ENCODE data around the gene DGKI.
A peak's percentile ranks its signal among the peaks of the same experiment; 100 is the strongest.

Gene DGKI

DNA sequence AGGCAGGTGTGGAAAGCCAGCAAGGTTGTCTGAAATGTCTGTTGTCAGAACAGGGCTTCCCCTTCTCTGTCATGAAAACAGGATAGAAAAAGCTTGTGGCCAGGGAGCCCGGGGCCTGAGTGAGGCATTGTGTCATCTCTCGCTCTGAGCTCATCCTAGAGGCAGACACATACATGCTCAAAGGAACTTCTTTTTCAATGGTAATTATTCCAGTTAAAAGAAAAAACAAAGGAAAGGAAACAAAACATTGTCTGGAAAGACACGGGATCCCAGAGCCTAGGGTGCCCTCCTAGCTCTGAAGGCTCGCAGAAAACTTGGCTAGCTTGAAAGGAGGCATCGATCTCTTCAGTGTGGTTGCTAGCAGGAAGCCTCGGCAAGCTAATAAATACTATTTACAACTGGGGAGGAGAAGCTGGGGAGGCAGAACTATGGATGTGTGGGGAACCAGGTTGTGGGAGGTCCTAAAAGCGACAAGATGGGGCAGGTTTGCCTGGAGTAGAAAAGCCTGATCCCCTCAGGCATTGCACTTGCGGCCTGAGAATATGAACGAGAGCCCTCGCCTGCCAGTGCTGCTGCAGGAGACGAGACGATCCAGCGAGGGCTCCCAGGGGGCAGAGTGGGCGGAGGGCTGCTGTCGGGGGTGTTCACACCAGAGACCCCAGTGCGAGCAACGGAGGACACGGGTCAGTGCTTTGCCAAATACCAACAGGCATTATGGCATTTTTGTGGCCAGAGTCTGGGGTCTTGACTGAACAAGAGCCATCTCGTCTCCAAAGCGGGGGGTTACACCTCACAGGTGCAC is 32.8 kb upstream of the DGKI start:
- no peak overlapping the region for H3K27ac ChIP-seq (ENCODE audit: insufficient read depth in 1 of 2, low read depth in 1 of 2, low read length in 2 of 2, poor library complexity in 1 of 2, severe bottlenecking in 2 of 2)
- no peaks in the 10 kb centered on the region for H3K4me1 ChIP-seq (ENCODE audit: control extremely low read depth in 1 of 4, control insufficient read depth in 4 of 4, insufficient read depth in 4 of 4, low read length in 3 of 4)
- ChIA-PET CTCF (interaction anchor here (0.6 to 1.0 kb wide), 3 partner anchors 29 to 764 kb away, joined by 3 read pairs; no protein-coding TSS in a partner anchor), POLR2A (no interaction called here)
- no peak overlapping the region for H3K4me3 ChIP-seq (ENCODE audit: control insufficient read depth in 1 of 7, extremely low read depth in 1 of 7, insufficient read depth in 4 of 7, low read depth in 2 of 7, low read length in 6 of 7)
- H3K36me3 ChIP-seq (ENCODE audit: control insufficient read depth in 4 of 4, insufficient read depth in 4 of 4, low read length in 3 of 4): peaks cover 30 to 90% (median 65%) of the 10 kb centered on the region in 4 experiments
- H3K9me3 ChIP-seq (ENCODE audit: control extremely low read depth in 1 of 5, control insufficient read depth in 4 of 5, insufficient read depth in 2 of 5, low read depth in 1 of 5, low read length in 4 of 5): peaks cover 0 to 14% (median 3%) of the 10 kb centered on the region in 5 experiments
- no peaks in the 10 kb centered on the region for H3K27me3 ChIP-seq (replicated peaks in 2 of 5; ENCODE audit: control insufficient read depth in 4 of 5, insufficient read depth in 5 of 5, low read length in 4 of 5)
- no peak for DNase-seq
- WGBS (ENCODE audit: insufficient coverage): 96% methylated on average over 15 of the region's 20 CpGs

DNA sequence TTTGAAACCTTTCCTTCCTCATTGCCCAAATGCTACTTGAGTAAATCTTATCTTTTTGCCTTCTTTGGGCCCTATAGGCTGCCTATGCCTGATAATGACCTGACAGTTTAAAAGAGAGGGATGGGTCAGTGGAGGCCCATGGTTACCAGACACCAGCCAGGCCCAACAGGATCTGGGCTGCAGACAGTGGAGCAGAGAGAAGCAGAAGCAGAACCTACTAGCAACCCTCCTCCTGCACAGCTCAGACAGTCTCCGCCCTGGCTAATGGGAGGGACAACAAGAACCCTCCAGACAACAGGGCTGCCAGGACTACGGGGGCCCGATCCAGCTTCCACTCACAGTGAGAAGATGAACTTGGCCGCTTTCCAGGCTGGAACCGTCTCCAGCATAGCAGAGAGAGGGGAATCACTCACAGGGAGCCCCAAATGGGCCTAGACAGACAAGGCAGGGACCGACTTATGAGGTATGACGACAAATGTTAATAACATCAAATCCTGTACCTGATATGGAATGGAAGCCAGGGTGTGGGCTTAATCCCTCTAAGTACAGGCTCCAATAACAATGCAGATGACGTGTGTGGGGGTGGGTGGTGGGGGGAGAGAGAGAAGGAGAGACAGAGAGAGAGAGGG is 31.7 kb upstream of the DGKI start:
- Histone ChIP-seq H3K9me3 (ENCODE audit: control extremely low read depth in 1 of 5, control insufficient read depth in 4 of 5, insufficient read depth in 2 of 5, low read depth in 1 of 5, low read length in 4 of 5) (peaks cover 0 to 14% (median 3%) of the 10 kb centered on the region in 5 experiments), H3K4me1 (ENCODE audit: control extremely low read depth in 1 of 4, control insufficient read depth in 4 of 4, insufficient read depth in 4 of 4, low read length in 3 of 4) (no peaks in the 10 kb centered on the region), H3K27ac (ENCODE audit: insufficient read depth in 1 of 2, low read depth in 1 of 2, low read length in 2 of 2, poor library complexity in 1 of 2, severe bottlenecking in 2 of 2) (no peak overlapping the region), H3K27me3 (replicated peaks in 2 of 5; ENCODE audit: control insufficient read depth in 4 of 5, insufficient read depth in 5 of 5, low read length in 4 of 5) (no peaks in the 10 kb centered on the region), H3K4me3 (ENCODE audit: control insufficient read depth in 1 of 7, extremely low read depth in 1 of 7, insufficient read depth in 4 of 7, low read depth in 2 of 7, low read length in 6 of 7) (no peak overlapping the region), H3K36me3 (ENCODE audit: control insufficient read depth in 4 of 4, insufficient read depth in 4 of 4, low read length in 3 of 4) (peaks cover 27 to 90% (median 69%) of the 10 kb centered on the region in 4 experiments)
- ChIA-PET CTCF (interaction anchor here (0.6 to 1.0 kb wide), 3 partner anchors 13 to 225 kb away, joined by 3 read pairs; no protein-coding TSS in a partner anchor), POLR2A (no interaction called here)
- over 99% methylated on average over 7 of the region's 8 CpGs for WGBS (ENCODE audit: insufficient coverage)
- DNase-seq: peak in 2 of 3 donors; percentile 25 to 63

DNA sequence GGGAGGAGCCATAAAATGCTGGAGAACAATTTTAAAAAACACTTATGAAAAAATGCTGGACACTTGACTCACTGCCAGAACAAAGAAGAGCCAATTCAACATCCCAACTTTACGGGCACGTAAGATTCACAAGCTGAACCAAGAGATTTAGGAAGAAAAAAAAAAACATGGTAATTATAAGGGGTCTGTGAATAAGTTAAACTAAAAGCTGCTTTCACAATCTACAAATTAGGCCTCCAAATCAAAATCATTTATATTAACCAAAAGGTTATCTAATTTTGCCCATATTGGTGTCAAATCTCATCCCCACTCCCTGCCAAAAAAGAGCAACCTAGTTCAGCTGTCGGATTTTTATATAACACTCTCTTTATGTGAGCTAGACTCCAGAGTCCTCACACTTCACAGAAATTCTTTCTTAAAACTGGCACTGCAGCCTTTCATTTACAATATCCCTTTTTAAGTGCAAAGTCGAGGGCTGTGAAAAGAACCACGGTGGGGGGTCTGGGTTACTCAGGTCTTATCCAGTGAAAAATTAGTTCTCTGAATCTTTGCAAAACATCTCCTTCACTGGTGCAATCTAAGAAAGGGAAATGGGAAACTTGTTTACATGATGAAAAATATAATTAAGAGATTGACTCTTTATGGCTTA is 30.4 kb upstream of the DGKI start:
- 90% methylated on average over 2 of the region's 5 CpGs for WGBS (ENCODE audit: insufficient coverage)
- H3K9me3 ChIP-seq (ENCODE audit: control extremely low read depth in 1 of 5, control insufficient read depth in 4 of 5, insufficient read depth in 2 of 5, low read depth in 1 of 5, low read length in 4 of 5): peaks cover 0 to 8% (median 3%) of the 10 kb centered on the region in 5 experiments
- H3K4me3 ChIP-seq (ENCODE audit: control insufficient read depth in 1 of 7, extremely low read depth in 1 of 7, insufficient read depth in 4 of 7, low read depth in 2 of 7, low read length in 6 of 7): no peak overlapping the region
- ChIA-PET POLR2A (no interaction called here), CTCF (interaction anchor here (0.6 to 1.0 kb wide), 3 partner anchors 12 to 224 kb away, joined by 3 read pairs; no protein-coding TSS in a partner anchor)
- no peaks in the 10 kb centered on the region for H3K4me1 ChIP-seq (ENCODE audit: control extremely low read depth in 1 of 4, control insufficient read depth in 4 of 4, insufficient read depth in 4 of 4, low read length in 3 of 4)
- peaks cover 20 to 85% (median 58%) of the 10 kb centered on the region in 4 experiments for H3K36me3 ChIP-seq (ENCODE audit: control insufficient read depth in 4 of 4, insufficient read depth in 4 of 4, low read length in 3 of 4)
- no peak for DNase-seq
- H3K27me3 ChIP-seq (replicated peaks in 2 of 5; ENCODE audit: control insufficient read depth in 4 of 5, insufficient read depth in 5 of 5, low read length in 4 of 5): no peaks in the 10 kb centered on the region
- no peak overlapping the region for H3K27ac ChIP-seq (ENCODE audit: insufficient read depth in 1 of 2, low read depth in 1 of 2, low read length in 2 of 2, poor library complexity in 1 of 2, severe bottlenecking in 2 of 2)

DNA sequence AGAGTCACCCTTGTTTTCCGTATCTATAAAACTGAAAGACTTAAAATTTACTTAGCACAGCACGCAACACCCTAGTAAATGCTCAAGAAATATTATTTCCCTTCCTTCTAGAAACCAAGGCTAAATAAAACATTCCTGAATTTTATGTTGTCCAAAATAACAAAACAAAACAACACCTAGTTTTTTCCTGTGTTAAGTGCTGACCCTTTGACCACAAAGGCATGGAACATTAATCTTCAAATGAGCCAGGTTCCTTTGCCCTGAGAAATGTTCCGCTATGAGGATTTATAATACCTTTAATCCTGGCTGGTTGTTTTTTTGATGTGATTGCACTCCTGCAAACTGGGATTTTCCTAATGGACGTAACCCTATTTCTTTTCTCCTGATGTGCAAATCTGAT is 29.0 kb upstream of the DGKI start:
- H3K36me3 ChIP-seq (ENCODE audit: control insufficient read depth in 4 of 4, insufficient read depth in 4 of 4, low read length in 3 of 4): peaks cover 12 to 71% (median 49%) of the 10 kb centered on the region in 4 experiments
- 100% methylated on average over 3 of the region's 4 CpGs for WGBS (ENCODE audit: insufficient coverage)
- POLR2A ChIA-PET: no interaction called here
- CTCF ChIA-PET: no interaction called here
- no peak overlapping the region for H3K4me3 ChIP-seq (ENCODE audit: control insufficient read depth in 1 of 7, extremely low read depth in 1 of 7, insufficient read depth in 4 of 7, low read depth in 2 of 7, low read length in 6 of 7)
- DNase-seq: no peak
- no peaks in the 10 kb centered on the region for H3K4me1 ChIP-seq (ENCODE audit: control extremely low read depth in 1 of 4, control insufficient read depth in 4 of 4, insufficient read depth in 4 of 4, low read length in 3 of 4)
- no peak overlapping the region for H3K27ac ChIP-seq (ENCODE audit: insufficient read depth in 1 of 2, low read depth in 1 of 2, low read length in 2 of 2, poor library complexity in 1 of 2, severe bottlenecking in 2 of 2)
- H3K9me3 ChIP-seq (ENCODE audit: control extremely low read depth in 1 of 5, control insufficient read depth in 4 of 5, insufficient read depth in 2 of 5, low read depth in 1 of 5, low read length in 4 of 5): no peaks in the 10 kb centered on the region
- H3K27me3 ChIP-seq (replicated peaks in 2 of 5; ENCODE audit: control insufficient read depth in 4 of 5, insufficient read depth in 5 of 5, low read length in 4 of 5): no peaks in the 10 kb centered on the region

DNA sequence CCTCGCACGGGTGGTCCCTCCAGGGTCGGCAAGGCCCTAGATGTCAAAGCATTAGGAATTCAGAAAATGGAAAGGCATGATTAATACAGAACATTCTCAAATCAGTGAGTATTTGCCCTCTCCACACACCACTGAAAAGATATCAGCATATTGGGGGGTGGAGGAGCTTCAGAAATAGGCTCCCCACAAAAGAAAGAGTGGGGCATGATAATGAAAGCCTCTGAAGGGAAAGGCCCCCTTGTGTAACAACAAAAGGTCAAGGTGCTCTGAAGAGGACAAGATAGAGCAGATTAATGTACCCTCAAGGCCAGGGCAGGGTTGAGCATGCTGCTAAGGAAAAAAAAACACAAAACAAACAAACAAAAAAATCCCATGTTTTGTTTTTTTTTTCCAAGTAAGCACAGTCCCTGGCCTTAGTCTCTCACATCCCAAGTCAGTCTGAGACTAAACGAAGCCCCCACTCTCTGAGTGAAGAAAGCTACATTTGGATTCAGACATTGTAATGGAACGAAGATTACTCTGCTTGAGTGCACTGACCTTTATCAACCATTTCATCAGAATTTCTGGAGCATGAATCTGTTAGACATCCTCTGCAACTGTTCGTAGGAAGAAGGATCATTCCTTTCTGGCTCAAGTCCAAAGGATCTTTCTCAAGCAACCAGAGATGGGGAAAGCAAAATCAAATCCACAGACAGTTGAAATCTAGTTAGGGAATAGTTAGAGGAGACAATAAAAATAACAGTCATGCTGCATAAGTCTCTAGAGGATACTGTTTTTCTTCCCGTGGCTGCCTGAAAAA is 27.4 kb upstream of the DGKI start:
- no peak for DNase-seq
- 97% methylated on average over 5 of the region's 7 CpGs for WGBS (ENCODE audit: insufficient coverage)
- ChIA-PET POLR2A (interaction anchor here (0.6 kb wide), 1 partner anchor 10 kb away, joined by 3 read pairs; no protein-coding TSS in a partner anchor), CTCF (no interaction called here)
- Histone ChIP-seq H3K27ac (ENCODE audit: insufficient read depth in 1 of 2, low read depth in 1 of 2, low read length in 2 of 2, poor library complexity in 1 of 2, severe bottlenecking in 2 of 2) (no peak overlapping the region), H3K4me3 (ENCODE audit: control insufficient read depth in 1 of 7, extremely low read depth in 1 of 7, insufficient read depth in 4 of 7, low read depth in 2 of 7, low read length in 6 of 7) (no peak overlapping the region), H3K9me3 (ENCODE audit: control extremely low read depth in 1 of 5, control insufficient read depth in 4 of 5, insufficient read depth in 2 of 5, low read depth in 1 of 5, low read length in 4 of 5) (peaks cover 0 to 3% (median 0%) of the 10 kb centered on the region in 5 experiments), H3K36me3 (ENCODE audit: control insufficient read depth in 4 of 4, insufficient read depth in 4 of 4, low read length in 3 of 4) (peaks cover 11 to 58% (median 38%) of the 10 kb centered on the region in 4 experiments), H3K4me1 (ENCODE audit: control extremely low read depth in 1 of 4, control insufficient read depth in 4 of 4, insufficient read depth in 4 of 4, low read length in 3 of 4) (no peaks in the 10 kb centered on the region), H3K27me3 (replicated peaks in 2 of 5; ENCODE audit: control insufficient read depth in 4 of 5, insufficient read depth in 5 of 5, low read length in 4 of 5) (no peaks in the 10 kb centered on the region)

DNA sequence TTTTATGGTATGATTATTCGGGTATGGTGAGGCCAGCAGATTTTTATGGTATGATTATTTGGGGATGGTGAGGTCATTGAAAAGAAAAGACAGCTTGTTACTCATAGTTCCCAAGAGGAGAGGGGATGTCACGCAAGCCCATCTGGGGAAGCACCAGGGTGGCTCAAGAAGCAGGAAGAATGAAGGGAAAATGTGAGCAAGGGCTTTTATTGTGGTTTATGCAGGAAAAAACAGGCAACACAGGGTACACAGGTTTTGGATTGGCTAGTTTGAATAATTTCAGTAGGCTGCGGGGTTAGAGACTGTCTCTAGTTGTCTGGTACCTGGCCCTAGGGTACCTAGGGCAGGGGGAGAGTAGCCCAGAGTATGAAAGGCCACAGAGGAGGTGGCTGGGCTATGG is 26.8 kb upstream of the DGKI start:
- Histone ChIP-seq H3K4me1 (ENCODE audit: control extremely low read depth in 1 of 4, control insufficient read depth in 4 of 4, insufficient read depth in 4 of 4, low read length in 3 of 4) (no peaks in the 10 kb centered on the region), H3K9me3 (ENCODE audit: control extremely low read depth in 1 of 5, control insufficient read depth in 4 of 5, insufficient read depth in 2 of 5, low read depth in 1 of 5, low read length in 4 of 5) (peaks cover 0 to 3% (median 0%) of the 10 kb centered on the region in 5 experiments), H3K27me3 (replicated peaks in 2 of 5; ENCODE audit: control insufficient read depth in 4 of 5, insufficient read depth in 5 of 5, low read length in 4 of 5) (no peaks in the 10 kb centered on the region), H3K27ac (ENCODE audit: insufficient read depth in 1 of 2, low read depth in 1 of 2, low read length in 2 of 2, poor library complexity in 1 of 2, severe bottlenecking in 2 of 2) (no peak overlapping the region), H3K4me3 (ENCODE audit: control insufficient read depth in 1 of 7, extremely low read depth in 1 of 7, insufficient read depth in 4 of 7, low read depth in 2 of 7, low read length in 6 of 7) (no peak overlapping the region), H3K36me3 (ENCODE audit: control insufficient read depth in 4 of 4, insufficient read depth in 4 of 4, low read length in 3 of 4) (peaks cover 10 to 52% (median 35%) of the 10 kb centered on the region in 4 experiments)
- DNase-seq: no peak
- CTCF ChIA-PET: no interaction called here
- POLR2A ChIA-PET: interaction anchor here (0.6 kb wide), 1 partner anchor 11 kb away, joined by 3 read pairs; no protein-coding TSS in a partner anchor
- WGBS (ENCODE audit: insufficient coverage): 93% methylated on average over 3 of the region's 3 CpGs

Measured in common myeloid progenitor, CD34-positive (primary cell).